Muscle layer of duodenum (tissue), 2 donors: ENCODE data around the gene CPN1.
"Not testable (repeated sequence)": the region's sequence is repeated elsewhere in the genome, so short reads cannot be mapped to it uniquely, and the experiment has no call there.

Source experiments
- H3K27ac ChIP-seq: one replicate; pipeline ENCODE4 v1.7.0; 2013; ENCODE audit warnings: mild to moderate bottlenecking, low read length
- H3K27me3 ChIP-seq: one replicate; pipeline ENCODE4 v1.7.0; 2013; ENCODE audit warnings: low read depth, mild to moderate bottlenecking, control low read depth, low read length
- H3K36me3 ChIP-seq, 2 donors: one replicate each; pipeline ENCODE4 v1.7.0; 2013; ENCODE audit warnings: low read length in 2 of 2, control low read depth in 1 of 2, mild to moderate bottlenecking in 1 of 2; ENCODE audit not compliant: insufficient read depth in 2 of 2, control insufficient read depth in 1 of 2
- H3K4me1 ChIP-seq, 2 donors: one replicate each; pipeline ENCODE4 v1.7.0; 2013; ENCODE audit warnings: low read length in 2 of 2, mild to moderate bottlenecking in 2 of 2, control low read depth in 1 of 2, moderate library complexity in 1 of 2; ENCODE audit not compliant: insufficient read depth in 2 of 2, control insufficient read depth in 1 of 2
- H3K4me3 ChIP-seq, 2 donors: one replicate each; pipeline ENCODE4 v1.7.0; 2013; ENCODE audit warnings: low read length in 2 of 2, low read depth in 1 of 2, mild to moderate bottlenecking in 1 of 2
- H3K9me3 ChIP-seq, 2 donors: one replicate each; pipeline ENCODE4 v1.7.0; 2013; ENCODE audit warnings: low read length in 2 of 2, control low read depth in 1 of 2, mild to moderate bottlenecking in 1 of 2; ENCODE audit not compliant: control insufficient read depth in 1 of 2
- donor health status: healthy.

Gene CPN1

DNA sequence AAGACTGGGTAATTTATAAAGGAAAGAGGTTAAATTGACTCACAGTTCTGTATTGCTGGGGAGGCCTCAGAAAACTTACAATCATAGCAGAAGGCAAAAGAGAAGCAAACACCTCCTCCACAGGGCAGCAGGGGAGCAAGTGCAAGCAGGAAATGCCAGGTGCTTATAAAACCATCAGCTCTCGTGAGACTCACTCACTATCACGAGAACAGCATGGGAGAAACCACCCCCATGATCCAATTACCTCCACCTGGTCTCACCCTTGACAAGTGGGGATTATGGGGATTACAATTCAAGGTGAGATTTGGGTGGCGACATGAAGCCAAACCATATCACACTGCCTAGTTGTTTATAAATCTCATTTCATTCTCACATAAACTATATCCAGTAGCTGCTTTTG, 28.0 kb upstream of the CPN1 start:
- Histone ChIP-seq H3K27me3 (peaks cover 3% of the 10 kb centered on the region), H3K36me3 (no peaks in the 10 kb centered on the region), H3K4me1 (no peaks in the 10 kb centered on the region), H3K4me3 (no peak overlapping the region), H3K27ac (no peak overlapping the region), H3K9me3 (no peaks in the 10 kb centered on the region)

DNA sequence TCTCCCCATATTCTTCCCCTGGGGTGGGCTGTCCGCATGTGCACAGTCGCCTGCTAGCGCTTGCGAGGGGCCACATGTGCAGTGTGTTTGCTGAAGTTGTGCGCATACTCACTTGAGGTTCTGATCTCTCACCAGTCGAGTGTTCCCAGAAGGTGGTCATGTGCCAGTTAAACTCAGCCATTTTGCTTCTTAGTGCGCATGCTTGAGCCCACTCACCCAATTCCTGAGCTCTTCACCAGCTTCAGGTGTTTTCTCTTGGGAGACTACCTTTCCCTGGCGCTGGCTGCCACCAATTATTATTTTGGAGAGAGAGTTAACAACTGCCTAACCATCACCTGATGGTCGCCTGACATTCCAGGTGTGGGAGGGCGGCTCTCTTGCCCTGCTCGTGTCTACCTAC, 25.2 kb upstream of the CPN1 start:
- H3K27me3 ChIP-seq, result no peaks in the 10 kb centered on the region
- H3K4me1 ChIP-seq, result no peaks in the 10 kb centered on the region
- H3K4me3 ChIP-seq, result no peak overlapping the region
- no peak overlapping the region for H3K27ac ChIP-seq
- no peaks in the 10 kb centered on the region for H3K9me3 ChIP-seq
- H3K36me3 ChIP-seq, result no peaks in the 10 kb centered on the region

DNA sequence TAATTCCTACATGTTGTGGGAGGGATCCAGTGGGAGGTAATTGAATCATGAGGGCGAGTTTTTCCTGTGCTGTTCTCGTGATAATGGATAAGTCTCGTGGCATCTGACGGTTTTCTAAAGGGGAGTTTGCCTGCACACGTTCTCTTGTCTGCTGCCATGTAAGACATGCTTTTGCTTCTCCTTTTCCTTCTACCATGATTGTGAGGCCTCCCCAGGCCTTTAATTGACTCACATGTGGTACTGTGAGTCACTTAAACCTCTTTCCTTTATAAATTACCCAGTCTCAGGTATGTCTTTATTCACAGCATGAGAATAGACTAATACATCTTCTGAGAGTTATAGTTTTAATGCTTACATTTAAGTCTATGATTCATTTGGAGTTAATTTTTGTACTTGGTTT, 22.6 kb upstream of the CPN1 start:
- H3K4me3 ChIP-seq, result no peak overlapping the region
- no peaks in the 10 kb centered on the region for H3K9me3 ChIP-seq
- H3K27ac ChIP-seq, result no peak overlapping the region
- H3K36me3 ChIP-seq, result no peaks in the 10 kb centered on the region
- H3K4me1 ChIP-seq, result no peaks in the 10 kb centered on the region
- H3K27me3 ChIP-seq, result no peaks in the 10 kb centered on the region

DNA sequence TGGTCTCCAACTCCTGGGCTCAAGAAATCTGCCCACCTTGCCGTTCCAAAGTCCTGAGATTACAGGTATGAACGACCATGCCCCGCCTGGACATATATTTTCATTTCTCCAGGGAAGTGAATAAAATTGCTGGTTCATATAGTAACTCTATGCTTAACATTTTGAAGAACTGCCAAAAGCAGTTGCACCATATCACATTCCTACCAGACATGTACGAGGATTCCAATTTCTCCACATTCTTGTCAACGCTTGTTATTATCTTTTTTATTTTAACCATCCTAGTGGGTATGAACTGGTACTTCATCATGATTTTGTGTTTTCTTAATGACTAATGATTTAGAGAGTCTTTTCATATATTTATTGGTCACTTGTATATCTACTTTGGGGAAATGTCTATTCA, 21.9 kb upstream of the CPN1 start:
- H3K4me1 ChIP-seq, result no peaks in the 10 kb centered on the region
- no peak overlapping the region for H3K27ac ChIP-seq
- H3K36me3 ChIP-seq, result no peaks in the 10 kb centered on the region
- no peak overlapping the region for H3K4me3 ChIP-seq
- peaks cover 0 to under 1% of the 10 kb centered on the region in 2 donors for H3K9me3 ChIP-seq
- no peaks in the 10 kb centered on the region for H3K27me3 ChIP-seq

DNA sequence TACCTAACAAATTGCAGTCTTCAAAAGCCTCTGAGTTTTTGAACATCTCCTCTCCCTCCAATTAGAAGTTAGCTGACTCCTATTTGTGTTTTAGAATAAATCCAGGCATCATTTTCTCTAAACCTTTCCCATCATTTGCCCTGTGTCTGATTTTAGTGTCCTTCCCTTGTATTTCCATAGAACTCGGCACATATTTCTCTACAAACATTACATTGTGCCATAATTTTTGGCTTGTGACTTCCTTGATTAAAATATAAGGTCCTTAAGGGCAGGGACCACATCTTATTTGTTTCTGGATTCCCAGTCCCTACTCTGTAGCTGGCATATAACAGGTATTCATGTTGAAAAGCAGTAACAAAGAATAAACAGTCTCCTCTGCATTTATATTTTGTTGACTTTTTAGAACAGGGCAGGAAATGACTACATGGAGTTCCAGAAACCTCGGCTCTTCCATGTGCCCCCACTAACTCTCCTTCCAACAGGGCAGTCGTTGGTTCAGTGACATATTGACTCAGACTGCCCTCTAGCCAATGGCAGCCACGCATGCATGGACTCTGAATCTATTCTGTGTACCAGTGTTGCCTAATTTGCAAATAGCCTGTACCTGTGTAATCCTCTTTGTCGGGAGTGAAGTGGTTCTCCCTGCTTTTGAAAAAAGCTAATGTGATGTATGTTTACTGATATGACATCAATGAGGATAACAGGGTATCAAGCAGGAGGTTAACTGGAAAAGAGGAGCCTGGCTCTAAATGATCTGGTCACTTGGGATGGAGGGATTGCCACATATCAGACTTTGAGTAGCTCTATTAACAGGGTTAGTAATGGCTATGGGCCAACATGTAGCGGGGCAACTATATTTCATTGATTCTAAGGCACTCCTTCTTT, 19.8 kb upstream of the CPN1 start:
- no peaks in the 10 kb centered on the region for H3K36me3 ChIP-seq
- H3K4me3 ChIP-seq, result no peak overlapping the region
- no peaks in the 10 kb centered on the region for H3K4me1 ChIP-seq
- H3K27me3 ChIP-seq, result no peaks in the 10 kb centered on the region
- H3K9me3 ChIP-seq, result peaks cover 0 to 7% of the 10 kb centered on the region in 2 donors
- H3K27ac ChIP-seq, result no peak overlapping the region

DNA sequence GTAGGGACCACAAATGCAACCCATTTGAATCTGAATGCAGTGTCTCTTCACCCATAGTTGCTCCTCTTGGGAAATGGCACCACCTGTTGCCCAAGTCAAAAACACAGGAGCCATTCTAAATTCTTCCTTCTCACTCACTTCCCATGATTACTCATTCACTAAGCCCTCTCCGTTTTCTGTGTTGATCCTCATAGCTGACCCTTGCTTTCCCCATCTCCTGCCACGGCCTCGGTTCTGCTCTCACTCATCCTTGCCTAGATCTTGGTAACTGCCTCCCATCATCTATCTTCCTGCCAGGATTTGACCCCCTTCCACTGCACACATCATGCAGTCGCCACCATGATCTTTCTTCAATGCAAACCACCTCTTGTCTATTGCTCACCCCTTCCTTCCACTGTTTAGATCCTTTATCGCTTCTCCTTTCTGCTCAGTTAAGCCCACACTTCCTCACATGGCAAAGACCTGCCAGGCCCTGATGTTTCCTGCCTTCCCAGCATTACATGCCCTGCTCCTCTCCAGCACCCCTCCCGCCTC, 19.0 kb upstream of the CPN1 start:
- H3K27me3 ChIP-seq, result no peaks in the 10 kb centered on the region
- no peaks in the 10 kb centered on the region for H3K4me1 ChIP-seq
- H3K36me3 ChIP-seq, result no peaks in the 10 kb centered on the region
- H3K9me3 ChIP-seq, result peaks cover 0 to 7% of the 10 kb centered on the region in 2 donors
- no peak overlapping the region for H3K4me3 ChIP-seq
- H3K27ac ChIP-seq, result no peak overlapping the region

DNA sequence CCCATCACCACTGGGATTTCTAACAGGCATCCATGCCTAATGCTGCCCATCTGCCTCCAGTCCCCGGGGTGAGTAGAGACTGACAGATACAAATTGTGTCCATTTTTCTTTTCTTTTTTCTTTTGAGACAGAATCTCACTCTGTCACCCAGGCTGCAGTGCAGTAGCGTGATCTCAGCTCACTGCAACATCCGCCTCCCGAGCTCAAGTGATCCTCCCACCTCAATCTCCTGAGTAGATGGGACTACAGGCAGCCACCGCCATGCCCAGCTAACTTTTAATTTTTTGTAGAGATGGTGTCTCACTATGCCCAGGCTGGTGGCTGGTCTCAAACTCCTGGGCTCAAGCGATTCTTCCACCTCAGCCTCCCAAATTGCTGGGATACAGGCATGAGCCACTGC, 7.6 kb upstream of the CPN1 start:
- Histone ChIP-seq H3K4me3 (no peak overlapping the region), H3K36me3 (no peaks in the 10 kb centered on the region), H3K9me3 (no peaks in the 10 kb centered on the region), H3K27ac (no peak overlapping the region), H3K4me1 (no peaks in the 10 kb centered on the region), H3K27me3 (no peaks in the 10 kb centered on the region)

DNA sequence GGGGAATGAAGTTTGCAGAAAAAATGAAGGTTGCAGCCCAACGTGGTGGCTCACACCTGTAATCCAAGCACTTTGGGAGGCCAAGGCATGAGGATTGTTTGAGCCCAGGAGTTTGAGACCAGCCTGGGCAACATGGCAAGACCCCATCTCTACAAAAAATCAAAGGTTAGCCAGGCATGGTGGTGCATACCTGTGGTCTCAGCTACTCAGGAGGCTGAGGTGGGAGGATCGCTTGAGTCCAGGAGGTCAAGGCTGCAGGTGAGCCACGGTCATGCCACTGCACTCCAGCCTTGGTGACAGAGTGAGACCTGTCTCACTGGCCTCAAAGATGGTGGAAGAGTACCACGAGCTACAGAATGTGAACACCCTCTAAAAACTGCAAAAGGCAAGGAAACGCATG, 5.0 kb upstream of the CPN1 start:
- not testable (repeated sequence) for H3K4me3 ChIP-seq, H3K27ac ChIP-seq, H3K36me3 ChIP-seq, H3K4me1 ChIP-seq, H3K9me3 ChIP-seq, H3K27me3 ChIP-seq

DNA sequence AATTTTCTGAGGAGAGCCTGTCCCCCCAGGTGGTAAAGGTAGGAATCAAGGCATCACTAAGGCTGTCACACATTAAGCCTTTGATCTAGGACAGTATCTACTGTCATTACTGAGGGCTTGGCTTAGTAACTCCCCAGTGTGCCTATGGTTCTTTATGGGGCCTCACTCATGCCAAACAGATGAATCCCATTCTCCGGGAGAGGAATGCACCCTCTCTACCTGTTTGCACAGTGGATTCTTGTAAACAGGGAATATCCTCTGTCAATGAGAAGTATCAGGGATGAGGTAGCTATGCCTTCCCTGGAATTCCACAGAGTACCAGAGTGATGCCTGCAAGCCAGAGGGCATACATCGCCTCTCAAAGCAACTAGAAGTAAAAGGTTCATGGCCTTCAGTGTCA, 3.9 kb upstream of the CPN1 start:
- H3K27me3 ChIP-seq, result no peaks in the 10 kb centered on the region
- no peak overlapping the region for H3K4me3 ChIP-seq
- H3K4me1 ChIP-seq, result no peaks in the 10 kb centered on the region
- no peak overlapping the region for H3K27ac ChIP-seq
- H3K9me3 ChIP-seq, result no peaks in the 10 kb centered on the region
- no peaks in the 10 kb centered on the region for H3K36me3 ChIP-seq

DNA sequence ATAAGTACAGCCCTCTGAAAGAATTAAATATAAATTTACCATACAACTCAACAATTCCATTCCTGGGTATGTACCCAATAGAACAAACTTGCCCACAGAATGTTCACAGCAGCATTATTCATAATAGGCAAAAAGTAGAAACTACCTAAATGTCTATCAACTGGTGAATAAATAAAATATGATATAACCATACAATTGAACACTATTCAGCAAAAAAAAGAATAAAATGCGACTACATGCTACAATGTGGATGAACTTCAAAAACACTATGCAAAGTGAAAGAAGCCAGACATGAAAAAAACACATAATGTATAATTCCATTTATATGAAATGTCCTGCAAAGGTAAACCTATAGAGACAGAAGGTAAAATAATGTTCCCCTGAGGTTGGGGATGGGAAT, 2.0 kb upstream of the CPN1 start:
- Histone ChIP-seq H3K4me1 (no peaks in the 10 kb centered on the region), H3K36me3 (no peaks in the 10 kb centered on the region), H3K27me3 (no peaks in the 10 kb centered on the region), H3K9me3 (no peaks in the 10 kb centered on the region), H3K4me3 (no peak overlapping the region), H3K27ac (no peak overlapping the region)

DNA sequence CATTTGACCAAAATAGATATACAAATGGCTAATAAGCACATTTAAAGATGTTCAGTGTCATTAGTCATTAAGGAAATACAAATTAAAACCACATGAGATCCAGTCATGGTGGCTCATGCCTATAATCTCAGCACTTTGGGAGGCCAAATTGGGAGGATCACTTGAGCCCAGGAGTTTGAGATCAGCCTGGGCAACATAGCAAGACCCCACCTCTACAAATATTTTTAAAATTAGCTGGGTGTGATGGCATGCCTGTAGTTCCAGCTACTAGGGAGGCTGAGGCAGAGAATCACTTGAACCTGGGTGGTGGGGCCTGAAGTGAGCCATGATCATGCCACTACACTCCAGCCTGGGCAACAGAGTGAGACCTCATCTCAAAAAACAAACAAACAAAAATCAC, 607 bp upstream of the CPN1 start:
- H3K27me3 ChIP-seq, H3K4me1 ChIP-seq, H3K27ac ChIP-seq, H3K4me3 ChIP-seq, H3K36me3 ChIP-seq, H3K9me3 ChIP-seq: not testable (repeated sequence)

DNA sequence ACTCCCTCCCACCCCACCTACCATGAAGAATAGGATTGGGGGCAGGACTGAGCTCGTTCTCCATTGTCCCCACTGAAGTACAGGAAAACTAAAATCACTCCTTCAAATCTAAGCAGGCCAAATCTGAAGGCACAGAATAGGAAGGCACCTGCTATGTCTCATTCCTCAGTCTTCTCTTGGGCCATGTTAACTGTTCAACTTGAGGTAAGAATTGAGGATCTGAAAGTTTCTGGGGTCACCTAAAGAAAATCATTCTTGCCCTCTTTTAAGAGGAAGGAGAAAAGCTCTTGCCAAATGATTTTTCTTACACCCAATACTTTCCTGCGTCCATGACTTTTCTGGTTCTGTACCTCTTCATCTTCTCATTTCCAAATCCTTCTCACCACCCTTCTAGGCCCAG, 4.9 kb downstream of the CPN1 start:
- no peaks in the 10 kb centered on the region for H3K27me3 ChIP-seq
- no peak overlapping the region for H3K4me3 ChIP-seq
- H3K4me1 ChIP-seq, result no peaks in the 10 kb centered on the region
- H3K27ac ChIP-seq, result no peak overlapping the region
- no peaks in the 10 kb centered on the region for H3K36me3 ChIP-seq
- H3K9me3 ChIP-seq, result no peaks in the 10 kb centered on the region
